HUES48 (cell line): Measurements from ENCODE around the gene HIPK4.
"Not testable (repeated sequence)": the region's sequence is repeated elsewhere in the genome, so short reads cannot be mapped to it uniquely, and the experiment has no call there.

ENCODE experiments used
- H3K27ac ChIP-seq: one replicate; pipeline ENCODE4 v1.7.0; 2013; ENCODE audit warnings: low read depth, low read length, inconsistent platforms
- H3K27me3 ChIP-seq: 2 replicates; pipeline ENCODE4 v1.6.1; 2013; ENCODE audit warnings: mild to moderate bottlenecking, low read length; ENCODE audit not compliant: control insufficient read depth, insufficient read depth
- H3K36me3 ChIP-seq: 2 replicates; pipeline ENCODE4 v1.6.1; 2013; ENCODE audit warnings: low read length; ENCODE audit not compliant: control insufficient read depth, insufficient read depth
- H3K4me1 ChIP-seq: 2 replicates; pipeline ENCODE4 v1.6.1; 2013; ENCODE audit warnings: mild to moderate bottlenecking, low read length; ENCODE audit not compliant: control insufficient read depth, insufficient read depth
- H3K4me3 ChIP-seq: 2 replicates; pipeline ENCODE4 v1.5.1; 2013; ENCODE audit warnings: mild to moderate bottlenecking, low read depth, low read length
- H3K9ac ChIP-seq: 2 replicates; pipeline ENCODE4 v1.6.1; 2013; ENCODE audit warnings: mild to moderate bottlenecking, low read depth, low read length, moderate library complexity
- H3K9me3 ChIP-seq: 2 replicates; pipeline ENCODE4 v1.6.1; 2013; ENCODE audit warnings: low read length; ENCODE audit not compliant: control insufficient read depth, insufficient read depth

The HIPK4 gene

GRCh38 chr19:40414542-40415535 lies 24.9 kb upstream of the HIPK4 start:
- H3K27me3 ChIP-seq: no peaks in the 10 kb centered on the region
- H3K4me1 ChIP-seq: peaks cover 12% of the 10 kb centered on the region

GRCh38 chr19:40413291-40413845 lies 23.4 kb upstream of the HIPK4 start, which contains the start of gene PRX:
PRX (minus strand) TSS chr19:40413378; CDS start chr19:40407932, 5,446 bp downstream.
- peak within 1 kb of the TSS; percentile 60 for H3K27ac ChIP-seq

More at GRCh38 chr19:40414542-40415535, 24.9 kb upstream of the HIPK4 start:
- Histone ChIP-seq H3K4me3 (no peak overlapping the region), H3K36me3 (no peaks in the 10 kb centered on the region), H3K9me3 (no peaks in the 10 kb centered on the region), H3K9ac (no peak overlapping the region), H3K27ac (no peak overlapping the region)

GRCh38 chr19:40412866-40413265 lies 22.9 kb upstream of the HIPK4 start:
- Histone ChIP-seq H3K9me3 (no peaks in the 10 kb centered on the region), H3K4me3 (peak overlapping the region; percentile 47), H3K27me3 (no peaks in the 10 kb centered on the region), H3K36me3 (no peaks in the 10 kb centered on the region), H3K4me1 (peaks cover 15% of the 10 kb centered on the region), H3K27ac (no peak overlapping the region), H3K9ac (no peak overlapping the region)

More at GRCh38 chr19:40413291-40413845, 23.4 kb upstream of the HIPK4 start, which contains the start of gene PRX:
- Histone ChIP-seq H3K27me3 (no peaks in the 10 kb centered on the region), H3K9me3 (no peaks in the 10 kb centered on the region), H3K36me3 (no peaks in the 10 kb centered on the region), H3K9ac (no peak within 1 kb of the TSS), H3K4me3 (peak within 1 kb of the TSS; percentile 47), H3K4me1 (peaks cover 15% of the 10 kb centered on the region)

- Histone ChIP-seq H3K36me3 (no peaks in the 10 kb centered on the region), H3K27ac (no peak overlapping the region), H3K27me3 (no peaks in the 10 kb centered on the region), H3K4me3 (no peak overlapping the region), H3K4me1 (peaks cover 15% of the 10 kb centered on the region), H3K9me3 (no peaks in the 10 kb centered on the region), H3K9ac (no peak overlapping the region)
Measured at GRCh38 chr19:40411958-40412499, 22.0 kb upstream of the HIPK4 start.

- peaks cover 15% of the 10 kb centered on the region for H3K4me1 ChIP-seq
- H3K9me3 ChIP-seq: no peaks in the 10 kb centered on the region
- no peaks in the 10 kb centered on the region for H3K36me3 ChIP-seq
- no peak overlapping the region for H3K4me3 ChIP-seq
- H3K9ac ChIP-seq: no peak overlapping the region
- H3K27ac ChIP-seq: peak overlapping the region; percentile 14
- H3K27me3 ChIP-seq: no peaks in the 10 kb centered on the region
Measured at GRCh38 chr19:40411125-40411842, 21.3 kb upstream of the HIPK4 start.

GRCh38 chr19:40410030-40410389 lies 20.0 kb upstream of the HIPK4 start:
- Histone ChIP-seq H3K4me1 (peaks cover 15% of the 10 kb centered on the region), H3K36me3 (no peaks in the 10 kb centered on the region), H3K9me3 (no peaks in the 10 kb centered on the region), H3K27ac (peak overlapping the region; percentile 62), H3K4me3 (no peak overlapping the region), H3K27me3 (no peaks in the 10 kb centered on the region), H3K9ac (no peak overlapping the region)

GRCh38 chr19:40408598-40408925 lies 18.6 kb upstream of the HIPK4 start:
- not testable (repeated sequence) for H3K27me3 ChIP-seq, H3K9ac ChIP-seq, H3K36me3 ChIP-seq, H3K4me3 ChIP-seq, H3K27ac ChIP-seq, H3K9me3 ChIP-seq
- H3K4me1 ChIP-seq: peaks cover 12% of the 10 kb centered on the region

GRCh38 chr19:40407714-40408597 lies 18.0 kb upstream of the HIPK4 start:
- Histone ChIP-seq H3K27ac (no peak overlapping the region), H3K9me3 (no peaks in the 10 kb centered on the region), H3K4me3 (no peak overlapping the region), H3K36me3 (no peaks in the 10 kb centered on the region), H3K27me3 (no peaks in the 10 kb centered on the region), H3K9ac (no peak overlapping the region), H3K4me1 (peaks cover 12% of the 10 kb centered on the region)

GRCh38 chr19:40403262-40403984 lies 13.4 kb upstream of the HIPK4 start:
- Histone ChIP-seq H3K4me1 (peaks cover 8% of the 10 kb centered on the region; the same call in 1 of the 2 replicates), H3K27ac (peak overlapping the region; percentile 72), H3K9ac (peak overlapping the region; percentile 23; the same call in 1 of the 2 replicates), H3K9me3 (no peaks in the 10 kb centered on the region), H3K36me3 (no peaks in the 10 kb centered on the region), H3K27me3 (0 out of 2 replicates have a peak, but pooled peaks cover under 1% of the 10 kb centered on the region), H3K4me3 (peak overlapping the region; percentile 66)
